ENCODE data around the gene POLE.
"Not testable (repeated sequence)": the region's sequence is repeated elsewhere in the genome, so short reads cannot be mapped to it uniquely, and the experiment has no call there.

Gene POLE

GRCh38 chr12:132719141-132719953 is 32.2 kb upstream of the POLE start:
- no peak for DNase-seq (ENCODE audit: low spot score)

GRCh38 chr12:132718644-132719043 is 31.5 kb upstream of the POLE start:
- no peak for DNase-seq (ENCODE audit: low spot score)

GRCh38 chr12:132717531-132718387 is 30.6 kb upstream of the POLE start:
- no peak for DNase-seq (ENCODE audit: low spot score)

GRCh38 chr12:132717011-132717410 is 29.9 kb upstream of the POLE start:
- no peak for DNase-seq (ENCODE audit: low spot score)

GRCh38 chr12:132716356-132716755 is 29.2 kb upstream of the POLE start:
- no peak for DNase-seq (ENCODE audit: low spot score)

GRCh38 chr12:132715874-132716273 is 28.7 kb upstream of the POLE start:
- no peak for DNase-seq (ENCODE audit: low spot score)

GRCh38 chr12:132713123-132713522 is 26.0 kb upstream of the POLE start:
- no peak for DNase-seq (ENCODE audit: low spot score)

GRCh38 chr12:132711080-132711843 is 24.1 kb upstream of the POLE start:
- DNase-seq (ENCODE audit: low spot score): no peak

- DNase-seq (ENCODE audit: low spot score): peak; percentile 75
Measured at GRCh38 chr12:132710405-132711079, 23.4 kb upstream of the POLE start, which contains the start of gene PGAM5. Gene PGAM5, plus strand, starts transcription at chr12:132710842. Its CDS starts 35 bp downstream, at chr12:132710877.

- DNase-seq (ENCODE audit: low spot score): no peak
Measured at GRCh38 chr12:132710043-132710404, 22.9 kb upstream of the POLE start.

- DNase-seq (ENCODE audit: low spot score): no peak
Measured at GRCh38 chr12:132708150-132708549, 21.0 kb upstream of the POLE start.

GRCh38 chr12:132707241-132707640 is 20.1 kb upstream of the POLE start:
- DNase-seq (ENCODE audit: low spot score): no peak

GRCh38 chr12:132703641-132704040 is 16.5 kb upstream of the POLE start:
- no peak for DNase-seq (ENCODE audit: low spot score)

- no peak for DNase-seq (ENCODE audit: low spot score)
Measured at GRCh38 chr12:132702640-132703039, 15.5 kb upstream of the POLE start.

- no peak for DNase-seq (ENCODE audit: low spot score)
Measured at GRCh38 chr12:132700212-132700822, 13.2 kb upstream of the POLE start.

GRCh38 chr12:132698341-132698740 is 11.2 kb upstream of the POLE start:
- DNase-seq (ENCODE audit: low spot score): no peak

- DNase-seq (ENCODE audit: low spot score): no peak
Measured at GRCh38 chr12:132695431-132695830, 8.3 kb upstream of the POLE start.

- DNase-seq (ENCODE audit: low spot score): not testable (repeated sequence)
Measured at GRCh38 chr12:132694888-132695287, 7.7 kb upstream of the POLE start.

GRCh38 chr12:132692030-132692429 is 4.9 kb upstream of the POLE start:
- not testable (repeated sequence) for DNase-seq (ENCODE audit: low spot score)

GRCh38 chr12:132690112-132690511 is 3.0 kb upstream of the POLE start:
- no peak for DNase-seq (ENCODE audit: low spot score)

- no peak for DNase-seq (ENCODE audit: low spot score)
Measured at GRCh38 chr12:132689227-132689626, 2.1 kb upstream of the POLE start.
